ENCODE measurements around the gene MMP17. TPM values are rescaled to one million over a fixed set of nuclear protein-coding genes. Genes with fewer than 3 reads are reported as not detected.
A peak's percentile ranks its signal among the peaks of the same experiment; 100 is the strongest.

Gene MMP17
- total RNA-seq, 4 donors from 2014 or later = 1.3 to 3.1 (median 1.9) TPM

GRCh38 chr12:131861261-131862083 is 33.3 kb downstream of the MMP17 start:
- no peak for TF ChIP-seq CTCF (IDR thresholded peaks at IDR 0.05)
- TF ChIP-seq POLR2A (IDR thresholded peaks at IDR 0.05) = no peak
- Histone ChIP-seq H3K4me3 (no peak overlapping the region), H3K27me3 (peaks cover 0 to 21% (median 0%) of the 10 kb centered on the region in 4 donors), H3K9me3 (no peaks in the 10 kb centered on the region), H3K4me1 (peaks cover 18 to 42% (median 28%) of the 10 kb centered on the region in 3 donors), H3K27ac (peak overlapping the region in 2 of 4 donors; percentile 44 to 46), H3K36me3 (no peaks in the 10 kb centered on the region)
- DNase-seq = no peak
- intact Hi-C loops (cut with DNase I) = no loop called here
- 81 to 89% methylated on average over 5 to 8 of the region's 12 CpGs for WGBS, 2 donors

GRCh38 chr12:131862084-131862441 is 33.9 kb downstream of the MMP17 start:
- no peaks in the 10 kb centered on the region for H3K9me3 ChIP-seq
- H3K4me1 ChIP-seq = peaks cover 18 to 42% (median 28%) of the 10 kb centered on the region in 3 donors
- H3K36me3 ChIP-seq = no peaks in the 10 kb centered on the region
- H3K4me3 ChIP-seq = no peak overlapping the region
- 61 to 71% methylated on average over 4 of the region's 4 CpGs for WGBS, 2 donors
- TF ChIP-seq CTCF (IDR thresholded peaks at IDR 0.05) (no peak), POLR2A (IDR thresholded peaks at IDR 0.05) (no peak)
- no peak for DNase-seq
- intact Hi-C loops (cut with DNase I) = no loop called here
- no peak overlapping the region for H3K27ac ChIP-seq
- H3K27me3 ChIP-seq = peaks cover 0 to 15% (median 0%) of the 10 kb centered on the region in 4 donors

- peaks cover 18 to 42% (median 28%) of the 10 kb centered on the region in 3 donors for H3K4me1 ChIP-seq
- no peak for TF ChIP-seq CTCF (IDR thresholded peaks at IDR 0.05)
- no peak for TF ChIP-seq POLR2A (IDR thresholded peaks at IDR 0.05)
- H3K4me3 ChIP-seq = no peak overlapping the region
- no peak overlapping the region for H3K27ac ChIP-seq
- no peak for DNase-seq
- intact Hi-C loops (cut with DNase I) = no loop called here
- no peaks in the 10 kb centered on the region for H3K36me3 ChIP-seq
- no peaks in the 10 kb centered on the region for H3K9me3 ChIP-seq
- 64 to 72% methylated on average over 8 to 14 of the region's 14 CpGs for WGBS, 2 donors
- peaks cover 0 to 11% (median 0%) of the 10 kb centered on the region in 4 donors for H3K27me3 ChIP-seq
Observed at GRCh38 chr12:131862600-131862993, 34.4 kb downstream of the MMP17 start.

- DNase-seq = no peak
- 23 to 25% methylated on average over 3 to 7 of the region's 20 CpGs for WGBS, 2 donors
Observed at GRCh38 chr12:131862994-131863710, 35.0 kb downstream of the MMP17 start.

More at GRCh38 chr12:131862994-131863710, 35.0 kb downstream of the MMP17 start:
- Histone ChIP-seq H3K27me3 (peaks cover 0 to 9% (median 0%) of the 10 kb centered on the region in 4 donors), H3K36me3 (no peaks in the 10 kb centered on the region), H3K27ac (no peak overlapping the region), H3K4me3 (no peak overlapping the region), H3K9me3 (no peaks in the 10 kb centered on the region), H3K4me1 (peaks cover 18 to 42% (median 28%) of the 10 kb centered on the region in 3 donors)
- TF ChIP-seq CTCF (IDR thresholded peaks at IDR 0.05) (no peak), POLR2A (IDR thresholded peaks at IDR 0.05) (no peak)
- intact Hi-C loops (cut with DNase I) = no loop called here

All from esophagus squamous epithelium (tissue), 5 donors.